Esophagus mucosa (tissue), 1 donor: ENCODE measurements around the gene TMEM219. TPM values are rescaled to one million over a fixed set of nuclear protein-coding genes. Genes with fewer than 3 reads are reported as not detected.

Source experiments
- ATAC-seq: fragments of 200-7000 bp; cut with Tn5 transposase; one replicate; pipeline ENCODE4 v1.9.1; 2020
- total RNA-seq: library from RNA; stranded (reverse); gene quantifications from one replicate; pipeline ENCODE4 v1.2.4, GENCODE V29; 2023
- donor health status: DM: yes; HTN: yes; CAD: no.

TMEM219 gene
- total RNA-seq, 1 donor from 2014 or later = 74.5 TPM

- no peak for ATAC-seq
Observed at GRCh38 chr16:29982560-29983419, 20.9 kb downstream of the TMEM219 start.

- no peak for ATAC-seq
Observed at GRCh38 chr16:29983420-29984136, 21.7 kb downstream of the TMEM219 start.

- no peak for ATAC-seq
Observed at GRCh38 chr16:29984137-29984763, 22.4 kb downstream of the TMEM219 start.

- no peak for ATAC-seq
Observed at GRCh38 chr16:29984764-29985147, 22.9 kb downstream of the TMEM219 start.

- no peak for ATAC-seq
Observed at GRCh38 chr16:29985271-29985811, 23.5 kb downstream of the TMEM219 start.

- no peak for ATAC-seq
Observed at GRCh38 chr16:29986231-29986630, 24.4 kb downstream of the TMEM219 start.

- no peak for ATAC-seq
Observed at GRCh38 chr16:29986931-29987330, 25.1 kb downstream of the TMEM219 start.

- ATAC-seq = peak; percentile 11
Observed at GRCh38 chr16:29987371-29988085, 25.6 kb downstream of the TMEM219 start.

- ATAC-seq = no peak
Observed at GRCh38 chr16:29988346-29989075, 26.6 kb downstream of the TMEM219 start.

- ATAC-seq = no peak
Observed at GRCh38 chr16:29989111-29989858, 27.4 kb downstream of the TMEM219 start.

- ATAC-seq = no peak
Observed at GRCh38 chr16:29990034-29990433, 28.2 kb downstream of the TMEM219 start.

- ATAC-seq = no peak
Observed at GRCh38 chr16:29990883-29991570, 29.1 kb downstream of the TMEM219 start.

GRCh38 chr16:29991571-29991904 lies 29.7 kb downstream of the TMEM219 start:
- ATAC-seq = no peak

- no peak for ATAC-seq
Observed at GRCh38 chr16:29992344-29992967, 30.6 kb downstream of the TMEM219 start.

GRCh38 chr16:29993191-29993902 lies 31.5 kb downstream of the TMEM219 start:
- no peak for ATAC-seq

GRCh38 chr16:29993903-29994599 lies 32.2 kb downstream of the TMEM219 start:
- no peak for ATAC-seq

GRCh38 chr16:29994600-29995323 lies 32.9 kb downstream of the TMEM219 start:
- ATAC-seq = peak; percentile 71
